Pancreas (tissue), 10 donors: Measurements from ENCODE around the gene IFT22. TPM values are rescaled to one million over a fixed set of nuclear protein-coding genes. Genes with fewer than 3 reads are reported as not detected.
"Not testable (repeated sequence)": the region's sequence is repeated elsewhere in the genome, so short reads cannot be mapped to it uniquely, and the experiment has no call there.

Experiments
- ATAC-seq, 4 donors: fragments of 200-7000 bp; cut with Tn5 transposase; one replicate each; pipeline versions ENCODE4 v1.8.0 to v1.9.1; 2020; ENCODE audit warnings: mild to moderate bottlenecking in 4 of 4, moderate library complexity in 4 of 4
- DNase-seq, 6 donors: peaks; one replicate each; pipeline ENCODE4 v3.0.0-alpha.2; 2020
- FAIRE-seq: peaks from 2 replicates; lab custom pipeline; 2012; peaks lifted over from hg19 to GRCh38; lab: Jason Lieb, UNC
- H3K27ac ChIP-seq, 4 donors: fragments of 200-600 bp; sonication (generic); 1 replicate in 3 of 4; 2 replicates in 1 of 4; pipeline versions ENCODE4 v1.5.0 to v1.8.0; 2020
- H3K27me3 ChIP-seq, 4 donors: fragments of 200-600 bp; one replicate each; pipeline ENCODE4 v1.8.0; 2021
- H3K36me3 ChIP-seq, 3 donors: fragments of 200-600 bp; sonication (generic) in 1 of 3; one replicate each; pipeline versions ENCODE4 v1.5.0 to v1.8.0; 2020 to 2021
- H3K4me1 ChIP-seq, 3 donors: fragments of 200-600 bp; one replicate each; pipeline ENCODE4 v1.8.0; 2021
- H3K4me3 ChIP-seq, 4 donors: fragments of 200-600 bp; sonication (generic) in 2 of 4; one replicate each; pipeline versions ENCODE4 v1.5.0 to v1.8.0; 2020 to 2021
- H3K9me3 ChIP-seq, 4 donors: fragments of 200-600 bp; one replicate each; pipeline ENCODE4 v1.8.0; 2021
- CTCF ChIP-seq, 4 donors: fragments of 200-600 bp; sonication (generic) in 3 of 4; IDR thresholded peaks; one replicate each; pipeline versions ENCODE4 v1.5.0 to v1.8.0; 2021; ENCODE audit warnings: antibody characterized with exemption in 4 of 4
- WGBS, 2 donors: extraction: QIAGEN DNeasy Blood & Tissue Kit; methylation state at CpG; one replicate each; pipeline ENCODE4 v1.1.7; 2013; 5-methylcytosine and 5-hydroxymethylcytosine counted together
- intact Hi-C, 3 donors: fragments of 100-400 bp; cut with DNase I; formaldehyde crosslinking; loops; one replicate each; pipeline versions ENCODE4 v1.11.1 to v1.14.2; 2022
- polyA plus RNA-seq, 2 donors: library from polyadenylated mRNA; stranded (reverse); fragments of 200-250 nt; gene quantifications; one replicate each; pipeline ENCODE4 v1.2.3, GENCODE V29; 2013
- total RNA-seq, 6 donors: library from RNA; stranded (reverse); fragmentation: NEBNext Ultra II Directional in 4 of 6; extraction: Animal tissue kit (Norgen Biotek cat#: 25700) in 4 of 6; gene quantifications; one replicate each; pipeline versions ENCODE4 v1.2.1 to v1.2.4, GENCODE V29; 2021 to 2023
- donor health status: healthy with polysubstance abuse.
- donor health status: DM: no; HTN: no; CAD: no; lungs with moderate emphysema.
- donor health status: DM: no; HTN: no; CAD: no.
- donor health status: control.
- donor health status: control.
- donor health status: Bipolar disorder and iron deficiency.
- donor health status: DM: yes; HTN: yes; CAD: no.
- donor health status: DM: no; HTN: no; CAD: no.
- donor health status: DM: no; HTN: no; CAD: no.
- donor health status: DM: yes; HTN: yes; CAD: no.

The IFT22 gene
- total and polyA plus RNA-seq, 8 donors, result 10.4 to 22.9 (median 13.3) TPM

GRCh38 chr7:101357433-101357832 is 35.8 kb upstream of the IFT22 start:
- no peak overlapping the region for H3K4me3 ChIP-seq
- H3K9me3 ChIP-seq, result no peaks in the 10 kb centered on the region
- intact Hi-C loops, result no loop called here
- no peak for DNase-seq
- H3K36me3 ChIP-seq, result no peaks in the 10 kb centered on the region
- H3K4me1 ChIP-seq, result no peaks in the 10 kb centered on the region
- H3K27me3 ChIP-seq, result no peaks in the 10 kb centered on the region
- no peak overlapping the region for H3K27ac ChIP-seq
- FAIRE-seq, result no peak
- ATAC-seq, result no peak
- no peak for TF ChIP-seq CTCF (IDR thresholded peaks at IDR 0.05)
- 82 to 87% methylated on average over 7 of the region's 7 CpGs for WGBS, 2 donors

- no peak for TF ChIP-seq CTCF (IDR thresholded peaks at IDR 0.05)
- no peak for ATAC-seq
- WGBS, 2 donors, result 66 to 70% methylated on average over 2 of the region's 2 CpGs
- Histone ChIP-seq H3K27ac (no peak overlapping the region), H3K36me3 (no peaks in the 10 kb centered on the region), H3K4me1 (no peaks in the 10 kb centered on the region), H3K27me3 (no peaks in the 10 kb centered on the region), H3K9me3 (no peaks in the 10 kb centered on the region), H3K4me3 (no peak overlapping the region)
- no peak for DNase-seq
- FAIRE-seq, result no peak
- intact Hi-C loops, result no loop called here
Measured at GRCh38 chr7:101352920-101353308, 31.3 kb upstream of the IFT22 start.

- intact Hi-C loops, H3K4me1 ChIP-seq, H3K4me3 ChIP-seq, H3K36me3 ChIP-seq, H3K27me3 ChIP-seq, FAIRE-seq, H3K9me3 ChIP-seq, H3K27ac ChIP-seq, DNase-seq, ATAC-seq: not testable (repeated sequence)
- WGBS, 2 donors, result 64 to 70% methylated on average over 12 of the region's 12 CpGs
Measured at GRCh38 chr7:101349300-101349699, 27.7 kb upstream of the IFT22 start.

DNA sequence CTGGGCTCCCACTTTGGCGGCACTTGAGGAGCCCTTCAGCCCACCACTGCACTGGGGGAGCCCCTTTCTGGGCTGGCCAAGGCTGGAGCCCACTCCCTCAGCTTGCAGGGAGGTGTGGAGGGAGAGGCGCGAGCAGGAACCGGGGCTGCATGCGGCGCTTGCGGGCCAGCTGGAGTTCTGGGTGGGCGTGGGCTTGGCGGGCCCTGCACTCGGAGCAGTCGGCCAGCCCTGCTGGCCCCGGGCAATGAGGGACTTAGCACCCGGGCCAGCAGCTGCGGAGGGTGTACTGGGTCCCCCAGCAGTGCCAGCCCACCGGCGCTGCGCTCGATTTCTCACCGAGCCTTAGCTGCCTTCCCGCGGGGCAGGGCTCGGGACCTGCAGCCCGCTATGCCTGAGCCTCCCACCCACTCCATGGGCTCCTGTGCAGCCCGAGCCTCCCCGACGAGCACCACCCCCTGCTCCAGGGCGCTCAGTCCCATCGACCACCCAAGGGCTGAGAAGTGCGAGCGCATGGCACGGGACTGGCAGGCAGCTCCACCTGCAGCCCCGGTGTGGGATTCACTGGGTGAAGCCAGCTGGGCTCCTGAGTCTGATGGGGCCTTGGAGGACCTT is 26.9 kb upstream of the IFT22 start:
- H3K36me3 ChIP-seq, H3K27me3 ChIP-seq, H3K9me3 ChIP-seq, H3K4me3 ChIP-seq, H3K4me1 ChIP-seq, intact Hi-C loops, FAIRE-seq, H3K27ac ChIP-seq, DNase-seq, ATAC-seq: not testable (repeated sequence)
- WGBS, 2 donors, result 93% methylated on average over 18 to 30 of the region's 32 CpGs

- no peak for FAIRE-seq
- WGBS, 2 donors, result 93 to 94% methylated on average over 15 of the region's 15 CpGs
- intact Hi-C loops, result no loop called here
- no peak for TF ChIP-seq CTCF (IDR thresholded peaks at IDR 0.05)
- Histone ChIP-seq H3K27me3 (no peaks in the 10 kb centered on the region), H3K36me3 (no peaks in the 10 kb centered on the region), H3K4me3 (no peak overlapping the region), H3K4me1 (no peaks in the 10 kb centered on the region), H3K27ac (no peak overlapping the region), H3K9me3 (no peaks in the 10 kb centered on the region)
- DNase-seq, result no peak
- no peak for ATAC-seq
Measured at GRCh38 chr7:101347477-101347876, 25.9 kb upstream of the IFT22 start.

GRCh38 chr7:101342892-101343291 is 21.3 kb upstream of the IFT22 start:
- 75 to 85% methylated on average over 7 of the region's 7 CpGs for WGBS, 2 donors
- H3K27ac ChIP-seq, result no peak overlapping the region
- no peak for FAIRE-seq
- no peak overlapping the region for H3K4me3 ChIP-seq
- no peak for ATAC-seq
- no peak for TF ChIP-seq CTCF (IDR thresholded peaks at IDR 0.05)
- no peaks in the 10 kb centered on the region for H3K27me3 ChIP-seq
- no peaks in the 10 kb centered on the region for H3K36me3 ChIP-seq
- H3K4me1 ChIP-seq, result no peaks in the 10 kb centered on the region
- no peaks in the 10 kb centered on the region for H3K9me3 ChIP-seq
- DNase-seq, result no peak
- intact Hi-C loops, result no loop called here
